ENCODE results near the gene CA4. TPM values are rescaled to one million over a fixed set of nuclear protein-coding genes. Genes with fewer than 3 reads are reported as not detected.

CA4 gene
- total RNA-seq, 4 donors from 2014 or later, result 0.45 to 1.3 (median 1.1) TPM; not detected in 1

DNA sequence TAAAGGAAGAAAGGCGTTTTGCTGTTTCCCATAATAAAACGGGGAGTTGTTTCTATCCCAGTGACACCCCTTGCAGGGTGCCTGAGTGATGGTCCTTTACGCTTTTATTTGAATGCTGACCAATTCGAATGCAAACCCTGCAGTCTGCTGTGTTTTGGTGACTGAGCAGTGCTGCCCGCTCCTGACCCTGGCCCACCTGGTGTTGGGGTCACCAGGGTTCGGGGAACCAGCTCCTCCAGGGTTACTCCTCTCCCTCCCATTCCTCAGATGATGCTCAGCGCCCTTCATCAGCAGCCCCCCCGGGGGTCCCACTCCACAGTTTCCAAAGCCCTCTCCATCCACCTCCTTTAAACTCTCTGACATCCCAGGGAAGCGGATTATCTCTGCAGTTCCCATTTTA lies 6.0 kb downstream of the CA4 start:
- Histone ChIP-seq H3K4me1 (peaks cover 0 to 20% (median 4%) of the 10 kb centered on the region in 3 donors), H3K27ac (no peak overlapping the region), H3K9me3 (no peaks in the 10 kb centered on the region), H3K27me3 (peaks cover 3 to 98% (median 8%) of the 10 kb centered on the region in 4 donors), H3K4me3 (no peak overlapping the region), H3K36me3 (no peaks in the 10 kb centered on the region)
- DNase-seq, result no peak
- no peak for TF ChIP-seq POLR2A (IDR thresholded peaks at IDR 0.05)
- TF ChIP-seq, protein P1, sequence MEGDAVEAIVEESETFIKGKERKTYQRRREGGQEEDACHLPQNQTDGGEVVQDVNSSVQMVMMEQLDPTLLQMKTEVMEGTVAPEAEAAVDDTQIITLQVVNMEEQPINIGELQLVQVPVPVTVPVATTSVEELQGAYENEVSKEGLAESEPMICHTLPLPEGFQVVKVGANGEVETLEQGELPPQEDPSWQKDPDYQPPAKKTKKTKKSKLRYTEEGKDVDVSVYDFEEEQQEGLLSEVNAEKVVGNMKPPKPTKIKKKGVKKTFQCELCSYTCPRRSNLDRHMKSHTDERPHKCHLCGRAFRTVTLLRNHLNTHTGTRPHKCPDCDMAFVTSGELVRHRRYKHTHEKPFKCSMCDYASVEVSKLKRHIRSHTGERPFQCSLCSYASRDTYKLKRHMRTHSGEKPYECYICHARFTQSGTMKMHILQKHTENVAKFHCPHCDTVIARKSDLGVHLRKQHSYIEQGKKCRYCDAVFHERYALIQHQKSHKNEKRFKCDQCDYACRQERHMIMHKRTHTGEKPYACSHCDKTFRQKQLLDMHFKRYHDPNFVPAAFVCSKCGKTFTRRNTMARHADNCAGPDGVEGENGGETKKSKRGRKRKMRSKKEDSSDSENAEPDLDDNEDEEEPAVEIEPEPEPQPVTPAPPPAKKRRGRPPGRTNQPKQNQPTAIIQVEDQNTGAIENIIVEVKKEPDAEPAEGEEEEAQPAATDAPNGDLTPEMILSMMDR (IDR thresholded peaks at IDR 0.05), result no peak
- 70 to 76% methylated on average over 9 of the region's 9 CpGs for WGBS, 2 donors
- intact Hi-C loops (cut with DNase I), result no loop called here

DNA sequence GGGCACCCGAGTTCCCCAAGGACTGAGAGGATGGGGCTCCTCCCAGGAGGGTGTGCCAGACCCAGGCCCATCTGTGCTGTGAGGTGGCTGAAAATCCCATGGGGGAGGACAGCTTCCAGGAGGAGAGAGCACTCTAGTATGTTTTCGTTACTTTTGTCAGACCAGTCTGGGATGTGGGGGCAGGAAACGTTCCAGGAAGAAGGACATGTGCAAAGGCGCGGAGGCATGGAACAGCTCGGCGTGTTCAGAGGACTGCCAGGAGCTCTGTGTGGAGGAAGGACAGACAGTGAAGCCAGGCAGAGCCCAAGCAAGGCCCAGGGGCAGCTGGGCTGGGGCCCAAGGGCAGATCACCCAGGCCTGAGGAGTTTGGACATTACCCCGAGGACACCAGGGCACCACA lies 7.0 kb downstream of the CA4 start:
- 83 to 85% methylated on average over 2 to 7 of the region's 8 CpGs for whole genome bisulfite sequencing, 2 donors
- H3K4me1 ChIP-seq, result peaks cover 0 to 24% (median 4%) of the 10 kb centered on the region in 3 donors
- no peaks in the 10 kb centered on the region for H3K36me3 ChIP-seq
- H3K4me3 ChIP-seq, result no peak overlapping the region
- H3K27me3 ChIP-seq, result peaks cover 0 to 98% (median 1%) of the 10 kb centered on the region in 4 donors
- intact Hi-C loops (cut with DNase I), result no loop called here
- no peak overlapping the region for H3K27ac ChIP-seq
- no peak for TF ChIP-seq POLR2A (IDR thresholded peaks at IDR 0.05)
- TF ChIP-seq, protein P1 (IDR thresholded peaks at IDR 0.05), result no peak
- no peaks in the 10 kb centered on the region for H3K9me3 ChIP-seq
- DNase-seq, result no peak

DNA sequence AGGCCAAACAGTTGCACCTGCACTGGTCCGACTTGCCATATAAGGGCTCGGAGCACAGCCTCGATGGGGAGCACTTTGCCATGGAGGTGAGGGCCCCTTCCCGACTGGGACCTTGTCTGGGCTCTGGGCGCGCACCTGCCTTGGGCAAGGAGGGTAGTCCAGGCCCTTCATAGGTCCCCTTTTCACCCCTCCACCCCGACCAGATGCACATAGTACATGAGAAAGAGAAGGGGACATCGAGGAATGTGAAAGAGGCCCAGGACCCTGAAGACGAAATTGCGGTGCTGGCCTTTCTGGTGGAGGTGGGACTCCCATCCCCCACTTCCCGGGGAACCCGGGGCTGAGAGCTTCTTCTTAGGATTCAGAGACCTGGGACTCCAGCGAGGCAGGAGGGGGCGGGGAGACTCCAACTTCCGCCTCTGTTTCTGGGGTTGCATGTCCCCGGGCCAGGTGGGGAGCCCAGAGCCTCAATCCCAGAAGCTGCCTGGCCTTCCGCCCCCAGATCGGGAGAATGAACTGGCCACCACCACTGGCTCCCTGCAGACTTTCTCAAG lies 7.8 kb downstream of the CA4 start:
- Histone ChIP-seq H3K9me3 (no peaks in the 10 kb centered on the region), H3K4me3 (no peak overlapping the region), H3K36me3 (no peaks in the 10 kb centered on the region), H3K27me3 (peaks cover 0 to 98% (median 0%) of the 10 kb centered on the region in 4 donors), H3K4me1 (peaks cover 0 to 29% (median 4%) of the 10 kb centered on the region in 3 donors), H3K27ac (no peak overlapping the region)
- TF ChIP-seq, protein P1 (IDR thresholded peaks at IDR 0.05), result no peak
- TF ChIP-seq POLR2A (IDR thresholded peaks at IDR 0.05), result no peak
- DNase-seq, result no peak
- WGBS, 2 donors, result 45 to 57% methylated on average over 4 to 7 of the region's 18 CpGs
- intact Hi-C loops (cut with DNase I), result no loop called here

DNA sequence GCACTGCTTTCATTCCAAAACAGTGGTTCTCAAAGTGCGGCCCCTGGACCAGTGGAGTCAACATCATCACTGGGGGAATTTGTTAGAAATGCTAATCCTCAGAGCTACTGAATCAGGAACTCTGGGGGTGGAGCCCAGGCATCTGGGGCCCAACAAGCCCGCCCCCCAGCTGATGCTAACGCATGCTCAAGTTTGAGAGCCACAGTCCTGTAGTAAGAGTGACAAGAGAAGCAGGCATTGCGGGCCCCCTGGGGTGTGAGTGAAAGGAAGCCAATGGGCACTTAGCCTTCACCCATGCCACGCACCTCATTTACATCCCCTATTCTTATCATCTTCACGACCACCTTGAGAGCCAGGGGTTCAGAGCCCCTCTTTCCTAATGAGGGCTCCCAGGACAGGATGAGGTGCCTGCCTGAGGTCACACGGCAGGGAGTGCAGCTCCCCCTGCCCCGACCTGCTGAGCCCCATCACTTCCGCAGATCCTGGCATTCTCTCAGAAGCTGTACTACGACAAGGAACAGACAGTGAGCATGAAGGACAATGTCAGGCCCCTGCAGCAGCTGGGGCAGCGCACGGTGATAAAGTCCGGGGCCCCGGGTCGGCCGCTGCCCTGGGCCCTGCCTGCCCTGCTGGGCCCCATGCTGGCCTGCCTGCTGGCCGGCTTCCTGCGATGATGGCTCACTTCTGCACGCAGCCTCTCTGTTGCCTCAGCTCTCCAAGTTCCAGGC lies 9.1 kb downstream of the CA4 start:
- no peaks in the 10 kb centered on the region for H3K36me3 ChIP-seq
- H3K4me1 ChIP-seq, result peaks cover 0 to 25% (median 4%) of the 10 kb centered on the region in 3 donors
- TF ChIP-seq, protein P1 (IDR thresholded peaks at IDR 0.05), result no peak
- no peak for TF ChIP-seq POLR2A (IDR thresholded peaks at IDR 0.05)
- WGBS, 2 donors, result 47 to 65% methylated on average over 14 to 15 of the region's 19 CpGs
- intact Hi-C loops (cut with DNase I), result no loop called here
- no peak for DNase-seq
- no peaks in the 10 kb centered on the region for H3K9me3 ChIP-seq
- peaks cover 0 to 93% (median 0%) of the 10 kb centered on the region in 4 donors for H3K27me3 ChIP-seq
- H3K4me3 ChIP-seq, result no peak overlapping the region
- H3K27ac ChIP-seq, result no peak overlapping the region

DNA sequence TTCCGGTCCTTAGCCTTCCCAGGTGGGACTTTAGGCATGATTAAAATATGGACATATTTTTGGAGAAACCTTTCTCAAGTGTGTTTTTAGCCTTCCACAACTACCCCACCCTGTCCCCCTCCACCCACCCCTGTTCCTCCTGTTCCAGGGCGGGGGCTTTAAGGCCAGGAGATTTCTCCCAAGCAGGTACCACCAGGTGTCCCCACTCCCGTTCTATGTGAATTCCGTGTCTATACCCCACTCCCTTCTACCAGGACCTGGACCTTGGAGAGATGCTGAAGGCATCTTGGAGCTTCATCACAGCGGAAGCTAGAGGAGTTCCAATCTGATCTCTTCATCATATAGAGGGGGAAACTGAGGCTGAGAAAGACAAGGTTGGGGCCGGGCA lies 9.7 kb downstream of the CA4 start:
- WGBS, 2 donors, result 58 to 75% methylated on average over 3 to 4 of the region's 6 CpGs
- TF ChIP-seq, protein P1 (IDR thresholded peaks at IDR 0.05), result no peak
- no peak for TF ChIP-seq POLR2A (IDR thresholded peaks at IDR 0.05)
- Histone ChIP-seq H3K4me1 (peaks cover 0 to 19% (median under 1%) of the 10 kb centered on the region in 3 donors), H3K9me3 (no peaks in the 10 kb centered on the region), H3K27ac (no peak overlapping the region), H3K4me3 (no peak overlapping the region), H3K27me3 (peaks cover 0 to 87% (median 0%) of the 10 kb centered on the region in 4 donors), H3K36me3 (no peaks in the 10 kb centered on the region)
- intact Hi-C loops (cut with DNase I), result no loop called here
- DNase-seq, result no peak
